GM12873 (cell line): ENCODE measurements around the gene BCL11B.

Experiments used
- TF ChIP-seq, protein P1 (sequence below): IDR thresholded peaks from 2 replicates; pipeline ENCODE4 v1.5.1; 2012; ENCODE audit warnings: low read depth, mild to moderate bottlenecking, moderate library complexity, low read length, control low read depth; ENCODE audit not compliant: insufficient read depth; ENCODE audit errors: missing control alignments

The BCL11B gene

DNA sequence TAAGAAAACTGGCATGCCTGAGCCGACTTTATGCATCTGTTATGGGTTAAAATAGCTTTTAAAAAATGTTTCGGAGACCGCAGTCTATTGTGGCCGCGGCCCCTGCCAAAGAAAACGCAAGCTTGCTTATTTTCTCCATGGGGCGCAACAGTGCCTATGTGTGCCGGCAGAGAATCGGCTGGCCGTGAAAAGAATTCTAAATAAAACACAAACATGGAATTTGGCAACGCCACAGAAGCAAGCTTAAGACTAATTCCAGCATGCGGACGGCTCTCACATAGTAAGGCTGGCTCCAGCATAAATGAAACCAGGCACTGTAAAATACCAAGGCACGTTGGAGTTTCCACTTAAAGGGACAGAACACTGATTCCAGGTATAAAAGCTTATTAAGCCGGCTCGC lies 56.7 kb downstream of the BCL11B start:
- TF ChIP-seq, protein P1, sequence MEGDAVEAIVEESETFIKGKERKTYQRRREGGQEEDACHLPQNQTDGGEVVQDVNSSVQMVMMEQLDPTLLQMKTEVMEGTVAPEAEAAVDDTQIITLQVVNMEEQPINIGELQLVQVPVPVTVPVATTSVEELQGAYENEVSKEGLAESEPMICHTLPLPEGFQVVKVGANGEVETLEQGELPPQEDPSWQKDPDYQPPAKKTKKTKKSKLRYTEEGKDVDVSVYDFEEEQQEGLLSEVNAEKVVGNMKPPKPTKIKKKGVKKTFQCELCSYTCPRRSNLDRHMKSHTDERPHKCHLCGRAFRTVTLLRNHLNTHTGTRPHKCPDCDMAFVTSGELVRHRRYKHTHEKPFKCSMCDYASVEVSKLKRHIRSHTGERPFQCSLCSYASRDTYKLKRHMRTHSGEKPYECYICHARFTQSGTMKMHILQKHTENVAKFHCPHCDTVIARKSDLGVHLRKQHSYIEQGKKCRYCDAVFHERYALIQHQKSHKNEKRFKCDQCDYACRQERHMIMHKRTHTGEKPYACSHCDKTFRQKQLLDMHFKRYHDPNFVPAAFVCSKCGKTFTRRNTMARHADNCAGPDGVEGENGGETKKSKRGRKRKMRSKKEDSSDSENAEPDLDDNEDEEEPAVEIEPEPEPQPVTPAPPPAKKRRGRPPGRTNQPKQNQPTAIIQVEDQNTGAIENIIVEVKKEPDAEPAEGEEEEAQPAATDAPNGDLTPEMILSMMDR = no peak

DNA sequence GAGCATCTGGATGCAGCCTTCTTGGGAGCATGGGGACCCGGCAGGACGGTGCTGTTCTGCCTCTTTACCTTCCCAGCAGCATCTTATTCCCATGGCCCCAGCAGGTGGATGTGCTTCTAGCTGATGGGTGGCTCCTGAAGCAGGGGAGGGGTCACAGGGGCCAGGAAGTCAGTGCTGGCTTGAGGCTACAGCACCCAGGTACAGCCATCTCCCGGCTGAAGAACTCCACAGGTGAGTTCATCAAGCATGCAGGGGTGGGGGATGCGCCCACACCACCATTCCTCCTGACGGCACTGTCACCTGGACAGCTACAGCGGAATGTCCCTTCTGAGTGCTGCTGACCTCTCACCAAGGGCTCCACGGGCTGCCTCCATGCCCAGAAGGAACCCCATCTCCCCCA lies 57.3 kb downstream of the BCL11B start:
- TF ChIP-seq, protein P1 = no peak

DNA sequence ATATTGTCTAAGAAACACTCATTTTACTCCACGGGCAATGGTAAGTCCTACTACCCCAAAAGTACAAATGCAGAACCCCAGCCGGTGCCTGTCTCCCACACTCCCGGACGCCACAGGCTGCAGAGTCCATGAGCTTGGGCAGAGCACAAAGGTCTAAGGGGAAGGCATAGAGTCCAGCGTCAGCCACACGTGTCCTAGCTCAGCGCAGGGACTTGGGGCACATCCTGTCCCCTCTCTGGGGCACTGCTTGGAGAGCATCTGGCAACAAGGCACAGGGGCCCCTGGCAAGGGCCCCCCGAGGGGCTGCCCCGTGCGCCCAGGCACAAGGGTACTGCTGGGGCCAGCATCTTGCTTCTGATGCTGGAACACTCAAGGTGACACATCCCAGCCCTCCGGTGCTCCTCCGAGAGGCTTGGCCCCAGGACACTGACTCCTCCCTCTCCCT lies 58.4 kb downstream of the BCL11B start:
- TF ChIP-seq, protein P1 = no peak

DNA sequence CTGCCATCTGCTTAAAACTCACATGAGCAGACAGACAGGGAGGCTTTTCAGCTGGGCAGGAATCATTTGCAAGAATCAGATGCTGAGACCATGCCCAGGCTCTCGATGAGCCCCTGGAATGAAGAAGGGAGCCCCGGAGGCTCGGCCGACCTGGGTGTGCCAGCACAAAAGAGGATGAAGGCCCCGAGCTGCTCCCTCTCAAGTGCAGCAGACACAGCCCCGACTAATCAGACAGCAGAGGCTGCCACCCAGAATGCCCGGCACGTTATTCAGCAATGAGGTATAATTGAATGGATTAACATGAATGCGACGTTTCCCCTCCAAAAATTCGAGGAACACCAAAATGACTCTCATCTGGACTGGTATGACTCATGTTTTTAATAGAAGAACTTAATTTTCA lies 58.9 kb downstream of the BCL11B start:
- TF ChIP-seq, protein P1 = no peak

DNA sequence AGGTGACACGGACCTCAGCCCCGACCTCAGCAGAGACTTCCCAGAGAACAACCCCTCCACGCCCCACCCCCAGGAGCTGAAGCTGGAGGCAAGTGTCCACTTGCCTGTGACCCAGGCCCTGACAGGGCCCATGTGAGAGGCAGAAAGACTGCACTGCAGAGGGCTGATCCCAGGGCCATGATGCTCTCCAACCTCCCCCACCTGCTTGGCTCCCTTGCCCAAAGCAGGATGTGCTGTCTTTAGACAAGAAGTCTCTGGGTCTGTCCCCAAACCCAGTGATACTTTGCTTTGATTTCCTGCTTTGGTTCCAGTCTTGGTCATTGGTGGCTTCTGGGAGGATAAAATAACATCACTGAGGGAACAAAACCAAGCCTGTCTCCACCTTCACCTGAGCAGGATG lies 59.4 kb downstream of the BCL11B start:
- TF ChIP-seq, protein P1 = no peak

DNA sequence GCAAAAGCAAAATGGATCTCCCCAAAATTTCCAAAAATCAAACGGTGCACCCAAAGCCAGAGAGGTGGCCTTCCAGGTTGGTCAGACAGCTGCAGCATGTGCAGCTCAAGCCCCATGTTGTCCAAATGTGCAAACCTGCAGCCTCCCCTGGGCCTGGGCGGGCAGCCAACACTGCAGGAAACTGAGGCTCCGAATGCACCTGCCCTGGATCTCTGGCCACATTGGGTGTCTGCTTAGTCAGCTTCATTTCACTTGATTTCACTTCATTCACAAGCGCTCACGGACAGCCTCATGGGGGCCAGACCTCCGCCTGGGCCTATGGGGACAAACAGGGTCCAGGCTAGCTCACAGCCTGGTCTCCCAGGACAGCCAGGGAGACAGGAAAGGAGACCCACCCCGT lies 59.8 kb downstream of the BCL11B start:
- TF ChIP-seq, protein P1 = no peak

DNA sequence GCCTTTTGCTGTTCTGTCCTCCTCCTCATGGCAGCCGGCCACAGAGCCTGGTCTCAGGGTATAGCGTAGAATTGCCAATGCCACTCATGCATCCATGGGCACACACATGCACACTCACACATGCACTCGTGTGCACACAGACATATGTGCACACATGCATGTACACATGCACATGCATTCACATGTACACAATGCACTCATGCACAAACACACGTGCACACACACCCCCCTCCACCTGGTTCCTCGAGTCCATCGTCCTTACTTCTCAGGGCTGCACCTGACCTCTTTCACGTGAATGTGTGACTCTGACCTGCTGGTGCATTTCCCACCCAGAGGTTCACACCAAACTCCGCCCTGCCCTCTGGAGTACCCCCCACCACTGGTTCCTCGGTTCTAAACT lies 60.6 kb downstream of the BCL11B start:
- TF ChIP-seq, protein P1 = no peak
